A673 (cell line): ENCODE data around the gene HBQ1. TPM values are rescaled to one million over a fixed set of nuclear protein-coding genes. Genes with fewer than 3 reads are reported as not detected.

Experiments used
- BruUV-seq: library from RNA; stranded (reverse); fragments of 400-500 nt; replicated peaks from 2 replicates; lab custom pipeline; 2021; lab: Mats Ljungman, UMichigan
- CTCF ChIA-PET: fragments of 300-600 bp; sonication (Branson Sonifier 250); formaldehyde crosslinking; loops from one replicate; lab custom pipeline; 2022; ENCODE audit warnings: antibody characterized with exemption; lab: Charles Lee
- POLR2A ChIA-PET: fragments of 300-600 bp; sonication (Branson Sonifier 250); formaldehyde crosslinking; loops from one replicate; lab custom pipeline; 2022; ENCODE audit warnings: antibody characterized with exemption; ENCODE audit not compliant: low non-redundant PET; lab: Charles Lee
- DNase-seq: peaks from one replicate; pipeline ENCODE4 v3.0.0-alpha.2; 2015; ENCODE audit warnings: low spot score
- H3K27ac ChIP-seq: fragments of 200-600 bp; sonication (generic); 2 replicates; pipeline ENCODE4 v1.5.1; 2016; ENCODE audit warnings: mixed run types, low read depth, mild to moderate bottlenecking, mixed read lengths, antibody characterized with exemption, low read length; ENCODE audit not compliant: poor library complexity, severe bottlenecking
- H3K27me3 ChIP-seq: fragments of 200-600 bp; sonication (generic); replicated peaks from 2 replicates; pipeline ENCODE4 v1.6.1; 2017; ENCODE audit warnings: mixed run types, low read depth, mild to moderate bottlenecking, mixed read lengths, antibody characterized with exemption, low read length; ENCODE audit not compliant: insufficient read depth, poor library complexity
- H3K36me3 ChIP-seq: fragments of 200-600 bp; sonication (generic); 2 replicates; pipeline ENCODE4 v1.6.1; 2016; ENCODE audit warnings: mixed run types, mild to moderate bottlenecking, mixed read lengths, antibody characterized with exemption, low read length; ENCODE audit not compliant: insufficient read depth, poor library complexity, severe bottlenecking
- H3K4me1 ChIP-seq: fragments of 200-600 bp; sonication (generic); 2 replicates; pipeline ENCODE4 v1.6.1; 2017; ENCODE audit warnings: mixed run types, mild to moderate bottlenecking, mixed read lengths, antibody characterized with exemption, low read length; ENCODE audit not compliant: insufficient read depth, poor library complexity, severe bottlenecking
- H3K4me3 ChIP-seq: fragments of 200-600 bp; sonication (generic); 2 replicates; pipeline ENCODE4 v1.5.1; 2016; ENCODE audit warnings: low read depth, mixed run types, mild to moderate bottlenecking, mixed read lengths, low read length; ENCODE audit not compliant: poor library complexity, severe bottlenecking
- H3K9me3 ChIP-seq: fragments of 200-600 bp; sonication (generic); 2 replicates; pipeline ENCODE4 v1.6.1; 2016; ENCODE audit warnings: mixed run types, low read depth, mild to moderate bottlenecking, mixed read lengths, antibody characterized with exemption, low read length; ENCODE audit not compliant: poor library complexity, severe bottlenecking
- CTCF ChIP-seq: fragments of 300-800, 200-600 bp; sonication (generic); conservative IDR thresholded peaks from 2 replicates; pipeline ENCODE4 v1.5.1; 2017; ENCODE audit warnings: low read depth, mild to moderate bottlenecking, antibody characterized with exemption, low read length, moderate library complexity, mixed read lengths
- EZH2 ChIP-seq: fragments of 200-600 bp; sonication (generic); IDR thresholded peaks from 2 replicates; pipeline ENCODE4 v1.6.1; 2017; ENCODE audit warnings: borderline replicate concordance, low read depth, mild to moderate bottlenecking, mixed read lengths, antibody characterized with exemption, low read length; ENCODE audit not compliant: poor library complexity, severe bottlenecking
- intact Hi-C: fragments of 100-400 bp; cut with micrococcal nuclease; formaldehyde crosslinking; loops from one replicate; pipeline ENCODE4 v1.10.0; 2022; ENCODE audit not compliant: unreplicated experiment
- total RNA-seq: library from RNA; stranded (reverse); gene quantifications from 2 replicates; pipeline ENCODE4 v1.2.3, GENCODE V29; 2021

HBQ1 gene
- total RNA-seq, 1 experiment from 2014 or later: 1.2 TPM

GRCh38 chr16:133716-134115 lies 46.5 kb upstream of the HBQ1 start:
- POLR2A ChIA-PET: interaction anchor here (0.6 kb wide), 1 partner anchor 17 kb away, joined by 6 read pairs; no protein-coding TSS in a partner anchor
- Histone ChIP-seq H3K36me3 (no peaks in the 10 kb centered on the region), H3K27me3 (no peaks in the 10 kb centered on the region), H3K9me3 (no peaks in the 10 kb centered on the region), H3K27ac (no peak overlapping the region), H3K4me3 (no peak overlapping the region), H3K4me1 (no peaks in the 10 kb centered on the region)
- intact Hi-C loops: no loop called here
- no peak for TF ChIP-seq EZH2
- TF ChIP-seq CTCF: no peak
- CTCF ChIA-PET: no interaction called here
- no TSS peak for BruUV-seq
- no peak for DNase-seq

GRCh38 chr16:138049-138417 lies 42.2 kb upstream of the HBQ1 start:
- CTCF ChIA-PET: no interaction called here
- POLR2A ChIA-PET: interaction anchor here (0.7 kb wide), 1 partner anchor 102 kb away, joined by 4 read pairs; no protein-coding TSS in a partner anchor
- intact Hi-C loops: no loop called here

DNA sequence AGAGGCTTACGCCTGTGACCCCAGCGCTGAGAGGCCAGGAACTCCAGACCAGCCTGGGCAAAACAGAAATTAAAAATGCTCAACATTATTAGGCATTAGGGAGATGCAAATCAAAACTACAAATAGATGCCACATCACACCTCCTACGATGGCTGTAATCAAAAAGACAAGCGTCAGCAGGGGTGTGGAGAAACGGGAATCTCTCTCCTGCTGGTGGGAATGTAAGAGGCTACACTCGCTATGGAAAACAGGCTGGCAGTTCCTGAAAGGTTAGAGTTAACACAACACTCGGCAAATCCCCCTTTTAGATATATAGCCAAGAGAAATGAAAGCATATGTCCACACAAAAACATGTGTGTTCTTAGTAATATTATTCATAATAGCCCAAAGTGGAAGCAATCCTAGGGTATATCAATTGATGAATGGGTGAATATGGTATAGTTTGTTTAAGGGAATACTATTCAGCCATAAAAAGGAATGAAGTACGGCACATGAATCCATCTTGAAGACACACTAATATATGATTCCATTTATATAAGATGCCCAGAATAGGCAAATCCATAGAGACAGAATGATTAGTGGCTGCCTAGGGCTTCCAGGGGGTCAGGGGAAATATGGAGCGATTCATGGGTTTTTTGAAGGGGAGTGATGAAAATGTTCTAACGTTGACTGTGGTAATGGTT lies 39.9 kb upstream of the HBQ1 start:
- TF ChIP-seq CTCF (no peak), EZH2 (no peak)
- no peak for DNase-seq
- Histone ChIP-seq H3K9me3 (no peaks in the 10 kb centered on the region), H3K36me3 (no peaks in the 10 kb centered on the region), H3K27ac (no peak overlapping the region), H3K4me1 (no peaks in the 10 kb centered on the region), H3K27me3 (no peaks in the 10 kb centered on the region), H3K4me3 (no peak overlapping the region)
- ChIA-PET POLR2A (no interaction called here), CTCF (no interaction called here)
- intact Hi-C loops: no loop called here
- BruUV-seq: no TSS peak

More at GRCh38 chr16:138049-138417, 42.2 kb upstream of the HBQ1 start:
- Histone ChIP-seq H3K36me3 (no peaks in the 10 kb centered on the region), H3K9me3 (no peaks in the 10 kb centered on the region), H3K27ac (peak overlapping the region; percentile 89), H3K4me1 (no peaks in the 10 kb centered on the region), H3K4me3 (peak overlapping the region; percentile 90), H3K27me3 (no peaks in the 10 kb centered on the region)
- TF ChIP-seq EZH2: no peak
- TF ChIP-seq CTCF: no peak
- peak; percentile 28 for DNase-seq
- no TSS peak for BruUV-seq
